ENCODE results near the gene MEPCE. TPM values are rescaled to one million over a fixed set of nuclear protein-coding genes. Genes with fewer than 3 reads are reported as not detected.

Gene MEPCE
- total and polyA plus RNA-seq, 9 of the 15 experiments (the other 6 are each of a cell fraction or from before 2014, with no cell fraction given) = 10.9 to 76.3 (median 44.1) TPM

- peak; percentile 92 for TF ChIP-seq KLF13 (tag; IDR thresholded peaks at IDR 0.05; ENCODE audit: borderline replicate concordance, low read depth)
- TF ChIP-seq, protein P1, sequence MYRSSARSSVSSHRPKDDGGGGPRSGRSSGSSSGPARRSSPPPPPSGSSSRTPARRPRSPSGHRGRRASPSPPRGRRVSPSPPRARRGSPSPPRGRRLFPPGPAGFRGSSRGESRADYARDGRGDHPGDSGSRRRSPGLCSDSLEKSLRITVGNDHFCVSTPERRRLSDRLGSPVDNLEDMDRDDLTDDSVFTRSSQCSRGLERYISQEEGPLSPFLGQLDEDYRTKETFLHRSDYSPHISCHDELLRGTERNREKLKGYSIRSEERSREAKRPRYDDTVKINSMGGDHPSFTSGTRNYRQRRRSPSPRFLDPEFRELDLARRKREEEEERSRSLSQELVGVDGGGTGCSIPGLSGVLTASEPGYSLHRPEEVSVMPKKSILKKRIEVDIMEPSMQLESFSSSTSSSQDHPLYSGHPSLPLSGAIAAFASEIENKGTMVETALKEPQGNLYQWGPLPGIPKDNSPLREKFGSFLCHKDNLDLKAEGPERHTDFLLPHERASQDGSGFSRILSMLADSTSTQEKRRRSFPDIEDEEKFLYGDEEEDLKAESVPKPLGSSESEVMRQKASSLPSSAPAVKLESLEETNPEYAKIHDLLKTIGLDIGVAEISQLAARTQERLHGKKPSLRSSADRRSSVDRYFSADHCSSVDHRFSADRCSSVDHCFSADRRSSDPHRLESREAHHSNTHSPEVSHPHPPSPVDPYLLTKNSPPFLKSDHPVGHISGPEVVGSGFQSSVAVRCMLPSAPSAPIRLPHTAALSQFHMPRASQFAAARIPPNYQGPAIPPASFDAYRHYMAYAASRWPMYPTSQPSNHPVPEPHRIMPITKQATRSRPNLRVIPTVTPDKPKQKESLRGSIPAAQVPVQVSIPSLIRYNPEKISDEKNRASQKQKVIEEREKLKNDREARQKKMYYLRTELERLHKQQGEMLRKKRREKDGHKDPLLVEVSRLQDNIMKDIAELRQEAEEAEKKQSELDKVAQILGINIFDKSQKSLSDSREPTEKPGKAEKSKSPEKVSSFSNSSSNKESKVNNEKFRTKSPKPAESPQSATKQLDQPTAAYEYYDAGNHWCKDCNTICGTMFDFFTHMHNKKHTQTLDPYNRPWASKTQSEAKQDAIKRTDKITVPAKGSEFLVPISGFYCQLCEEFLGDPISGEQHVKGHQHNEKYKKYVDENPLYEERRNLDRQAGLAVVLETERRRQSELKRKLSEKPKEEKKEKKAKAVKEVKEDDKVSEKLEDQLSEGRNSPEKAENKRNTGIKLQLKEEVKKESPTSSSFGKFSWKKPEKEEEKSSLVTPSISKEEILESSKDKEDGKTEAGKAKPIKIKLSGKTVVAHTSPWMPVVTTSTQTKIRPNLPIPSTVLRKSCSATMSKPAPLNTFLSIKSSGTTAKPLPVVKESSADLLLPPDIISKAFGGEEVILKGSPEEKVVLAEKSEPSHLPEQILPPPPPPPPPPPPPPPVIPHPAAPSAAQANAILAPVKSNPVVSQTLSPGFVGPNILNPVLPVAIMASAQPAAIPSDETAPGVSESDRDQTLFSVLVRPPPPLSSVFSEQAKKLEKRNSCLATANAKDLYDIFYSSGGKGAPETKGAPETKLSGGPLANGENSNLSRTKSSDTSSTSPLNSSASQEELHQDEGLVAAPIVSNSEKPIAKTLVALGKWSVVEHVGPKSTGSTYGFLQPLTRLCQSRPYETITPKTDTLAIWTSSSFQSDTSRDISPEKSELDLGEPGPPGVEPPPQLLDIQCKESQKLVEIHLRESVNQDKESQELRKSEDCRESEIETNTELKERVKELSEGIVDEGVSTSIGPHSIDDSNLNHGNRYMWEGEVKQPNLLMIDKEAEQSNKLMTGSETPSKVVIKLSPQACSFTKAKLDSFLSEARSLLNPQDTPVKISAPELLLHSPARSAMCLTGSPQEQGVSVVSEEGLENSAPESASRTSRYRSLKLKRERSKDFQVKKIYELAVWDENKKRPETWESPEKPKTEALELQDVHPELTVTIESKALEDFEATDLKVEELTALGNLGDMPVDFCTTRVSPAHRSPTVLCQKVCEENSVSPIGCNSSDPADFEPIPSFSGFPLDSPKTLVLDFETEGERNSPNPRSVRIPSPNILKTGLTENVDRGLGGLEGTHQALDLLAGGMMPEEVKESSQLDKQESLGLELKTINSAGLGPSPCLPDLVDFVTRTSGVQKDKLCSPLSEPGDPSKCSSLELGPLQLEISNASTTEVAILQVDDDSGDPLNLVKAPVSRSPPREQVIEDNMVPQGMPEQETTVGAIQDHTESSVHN (IDR thresholded peaks at IDR 0.05; ENCODE audit: borderline replicate concordance in 1 of 2, low read depth in 1 of 2) = peak in 1 of 2 experiments; percentile 20; a peak in 1 of 4 replicates
- 0 out of 2 replicates have a peak, but pooled peaks have one; percentile 23 for TF ChIP-seq ZNF586 (CRISPR knock-in tag; conservative IDR thresholded peaks at IDR 0.05)
- TF ChIP-seq ZNF282 (CRISPR knock-in tag; IDR thresholded peaks at IDR 0.05) = peak; percentile 87; the same call in 1 of the 2 replicates
- TF ChIP-seq TBP (optimal IDR thresholded peaks at IDR 0.05; ENCODE audit: low read depth, low read length) = peak; percentile 98
- no peak for TF ChIP-seq ZNF766 (CRISPR knock-in tag; conservative IDR thresholded peaks at IDR 0.05)
- no peak for TF ChIP-seq ZNF699 (CRISPR knock-in tag; IDR thresholded peaks at IDR 0.05; ENCODE audit: insufficient replicate concordance)
- TF ChIP-seq FOXJ3 (CRISPR knock-in tag; IDR thresholded peaks at IDR 0.05) = no peak; the same call in 1 of the 2 replicates
- peak; percentile 92 for TF ChIP-seq NFRKB (IDR thresholded peaks at IDR 0.05; ENCODE audit: low read depth)
- no peak for TF ChIP-seq ZBTB8A (IDR thresholded peaks at IDR 0.05; ENCODE audit: partially characterized antibody)
- peak; percentile 91 for TF ChIP-seq CREB3L1 (IDR thresholded peaks at IDR 0.05; ENCODE audit: borderline replicate concordance, low read depth)
- TF ChIP-seq, protein P2, sequence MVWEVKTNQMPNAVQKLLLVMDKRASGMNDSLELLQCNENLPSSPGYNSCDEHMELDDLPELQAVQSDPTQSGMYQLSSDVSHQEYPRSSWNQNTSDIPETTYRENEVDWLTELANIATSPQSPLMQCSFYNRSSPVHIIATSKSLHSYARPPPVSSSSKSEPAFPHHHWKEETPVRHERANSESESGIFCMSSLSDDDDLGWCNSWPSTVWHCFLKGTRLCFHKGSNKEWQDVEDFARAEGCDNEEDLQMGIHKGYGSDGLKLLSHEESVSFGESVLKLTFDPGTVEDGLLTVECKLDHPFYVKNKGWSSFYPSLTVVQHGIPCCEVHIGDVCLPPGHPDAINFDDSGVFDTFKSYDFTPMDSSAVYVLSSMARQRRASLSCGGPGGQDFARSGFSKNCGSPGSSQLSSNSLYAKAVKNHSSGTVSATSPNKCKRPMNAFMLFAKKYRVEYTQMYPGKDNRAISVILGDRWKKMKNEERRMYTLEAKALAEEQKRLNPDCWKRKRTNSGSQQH (CRISPR knock-in tag; IDR thresholded peaks at IDR 0.05) = peak; percentile 98
- peak; percentile 59 for TF ChIP-seq CREB1 (IDR thresholded peaks at IDR 0.05)
- TF ChIP-seq CREB1 (CRISPR knock-in tag; IDR thresholded peaks at IDR 0.05) = peak; percentile 63
- TF ChIP-seq GTF2F1 (IDR thresholded peaks at IDR 0.05; ENCODE audit: low read depth, low read length) = peak; percentile 86
- TF ChIP-seq SMAD2 (IDR thresholded peaks at IDR 0.05; ENCODE audit: low read depth, low read length) = no peak
- 0 out of 2 replicates have a peak, but pooled peaks have one; percentile 50 for TF ChIP-seq DNMT1 (IDR thresholded peaks at IDR 0.05)
Measured at GRCh38 chr7:100428199-100428966, 1.2 kb upstream of the MEPCE start, which contains the start of gene ZCWPW1 (continued).
